PC-3 (cell line): Measurements from ENCODE around the gene MAGEA2.

ENCODE experiments used
- EZH2 ChIP-seq: fragments of 300-600 bp; sonication (generic); IDR thresholded peaks from one replicate; pipeline ENCODE4 v1.6.1; 2017; ENCODE audit warnings: antibody characterized with exemption, mild to moderate bottlenecking, low read length; ENCODE audit not compliant: unreplicated experiment
- EZH2phosphoT487 ChIP-seq: fragments of 300-600 bp; sonication (generic); IDR thresholded peaks from 2 replicates; pipeline ENCODE4 v1.6.1; 2018; ENCODE audit warnings: mild to moderate bottlenecking, antibody characterized with exemption, low read length, borderline replicate concordance
- TF ChIP-seq, protein P1 (sequence below): fragments of 300-600 bp; sonication (generic); conservative IDR thresholded peaks from 2 replicates; pipeline ENCODE4 v1.5.1; 2017; ENCODE audit warnings: antibody characterized with exemption, low read depth, mild to moderate bottlenecking, low read length

DNA sequence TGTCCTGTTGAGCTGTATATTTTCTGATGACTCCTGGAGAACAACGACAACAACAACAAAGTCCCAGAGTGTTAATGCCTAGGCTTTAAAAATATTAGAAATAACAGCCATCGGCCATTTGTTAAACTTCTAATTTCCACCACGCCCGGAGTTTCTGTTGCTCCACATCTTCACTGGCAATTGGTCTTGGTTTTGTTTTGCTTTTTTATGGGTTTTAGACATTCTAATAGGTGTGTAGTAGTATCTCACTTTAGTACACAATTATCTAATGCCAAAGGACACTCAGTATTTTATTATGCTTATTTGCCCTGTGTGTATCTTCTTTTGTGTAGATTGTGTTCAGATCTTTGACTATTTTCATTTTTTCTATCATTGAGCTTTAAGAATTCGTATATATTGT lies 15.1 kb downstream of the MAGEA2 start:
- TF ChIP-seq, protein P1, sequence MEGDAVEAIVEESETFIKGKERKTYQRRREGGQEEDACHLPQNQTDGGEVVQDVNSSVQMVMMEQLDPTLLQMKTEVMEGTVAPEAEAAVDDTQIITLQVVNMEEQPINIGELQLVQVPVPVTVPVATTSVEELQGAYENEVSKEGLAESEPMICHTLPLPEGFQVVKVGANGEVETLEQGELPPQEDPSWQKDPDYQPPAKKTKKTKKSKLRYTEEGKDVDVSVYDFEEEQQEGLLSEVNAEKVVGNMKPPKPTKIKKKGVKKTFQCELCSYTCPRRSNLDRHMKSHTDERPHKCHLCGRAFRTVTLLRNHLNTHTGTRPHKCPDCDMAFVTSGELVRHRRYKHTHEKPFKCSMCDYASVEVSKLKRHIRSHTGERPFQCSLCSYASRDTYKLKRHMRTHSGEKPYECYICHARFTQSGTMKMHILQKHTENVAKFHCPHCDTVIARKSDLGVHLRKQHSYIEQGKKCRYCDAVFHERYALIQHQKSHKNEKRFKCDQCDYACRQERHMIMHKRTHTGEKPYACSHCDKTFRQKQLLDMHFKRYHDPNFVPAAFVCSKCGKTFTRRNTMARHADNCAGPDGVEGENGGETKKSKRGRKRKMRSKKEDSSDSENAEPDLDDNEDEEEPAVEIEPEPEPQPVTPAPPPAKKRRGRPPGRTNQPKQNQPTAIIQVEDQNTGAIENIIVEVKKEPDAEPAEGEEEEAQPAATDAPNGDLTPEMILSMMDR: no peak
- TF ChIP-seq EZH2 (no peak), EZH2phosphoT487 (no peak)
